PC-9 (cell line): ENCODE results near the gene SUPT3H. TPM values are rescaled to one million over a fixed set of nuclear protein-coding genes. Genes with fewer than 3 reads are reported as not detected.

Source experiments
- BruUV-seq: library from RNA; stranded (reverse); fragments of 400-500 nt; replicated peaks from 2 replicates; lab custom pipeline; 2021; lab: Mats Ljungman, UMichigan
- CTCF ChIA-PET: fragments of 300-600 bp; sonication (Branson Sonifier 250); formaldehyde crosslinking; loops from one replicate; lab custom pipeline; 2022; ENCODE audit warnings: antibody characterized with exemption; lab: Charles Lee
- POLR2A ChIA-PET: fragments of 300-600 bp; sonication (Branson Sonifier 250); formaldehyde crosslinking; loops from one replicate; lab custom pipeline; 2022; ENCODE audit warnings: antibody characterized with exemption; ENCODE audit not compliant: unreplicated experiment; lab: Charles Lee
- DNase-seq, 2 experiments: peaks; one replicate each; pipeline versions ENCODE4 v3.0.0 to v3.0.0-alpha.2; 2015 to 2022; ENCODE audit warnings: mixed read lengths in 1 of 2
- H2AFZ ChIP-seq: fragments of 200-600 bp; sonication (generic); 2 replicates; pipeline ENCODE4 v1.8.1; 2017; ENCODE audit warnings: antibody characterized with exemption
- H3F3A ChIP-seq: fragments of 200-600 bp; sonication (generic); 2 replicates; pipeline ENCODE4 v1.8.1; 2017; ENCODE audit warnings: antibody characterized with exemption, mild to moderate bottlenecking, low read depth; ENCODE audit not compliant: insufficient read depth
- H3K27ac ChIP-seq: fragments of 200-600 bp; sonication (generic); 2 replicates; pipeline ENCODE4 v1.6.1; 2016; ENCODE audit warnings: mixed run types
- H3K27me3 ChIP-seq: fragments of 200-600 bp; sonication (generic); 2 replicates; pipeline ENCODE4 v1.6.1; 2016; ENCODE audit warnings: low read depth, mixed run types; ENCODE audit not compliant: insufficient read depth
- H3K36me3 ChIP-seq: fragments of 200-600 bp; sonication (generic); 2 replicates; pipeline ENCODE4 v1.6.1; 2016; ENCODE audit warnings: low read depth, mixed run types
- H3K4me1 ChIP-seq: fragments of 200-600 bp; sonication (generic); replicated peaks from 2 replicates; pipeline ENCODE4 v1.6.1; 2016; ENCODE audit warnings: mixed run types; ENCODE audit not compliant: insufficient read depth
- H3K4me2 ChIP-seq: fragments of 200-600 bp; sonication (generic); 2 replicates; pipeline ENCODE4 v1.6.1; 2017; ENCODE audit warnings: mixed run types
- H3K4me3 ChIP-seq: fragments of 200-600 bp; sonication (generic); 2 replicates; pipeline ENCODE4 v1.6.1; 2016; ENCODE audit warnings: mixed run types
- H3K79me2 ChIP-seq: fragments of 200-600 bp; sonication (generic); 2 replicates; pipeline ENCODE4 v1.6.1; 2017; ENCODE audit warnings: low read depth, mixed run types
- H3K9me2 ChIP-seq: fragments of 200-600 bp; sonication (generic); 2 replicates; pipeline ENCODE4 v1.8.1; 2017; ENCODE audit warnings: mild to moderate bottlenecking; ENCODE audit not compliant: insufficient read depth
- H3K9me3 ChIP-seq: fragments of 200-600 bp; sonication (generic); 2 replicates; pipeline ENCODE4 v1.8.1; 2016; ENCODE audit warnings: low read depth; ENCODE audit not compliant: insufficient read depth
- H4K20me1 ChIP-seq: fragments of 200-600 bp; sonication (generic); 2 replicates; pipeline ENCODE4 v1.8.1; 2017; ENCODE audit not compliant: insufficient read depth
- CTCF ChIP-seq: fragments of 200-600 bp; sonication (generic); conservative IDR thresholded peaks from 2 replicates; pipeline ENCODE4 v1.6.1; 2017; ENCODE audit warnings: mixed run types, antibody characterized with exemption, mild to moderate bottlenecking, moderate library complexity
- EZH2 ChIP-seq: fragments of 200-600 bp; sonication (generic); IDR thresholded peaks from 2 replicates; pipeline ENCODE4 v1.8.0; 2017; ENCODE audit warnings: antibody characterized with exemption, low read depth
- intact Hi-C: fragments of 100-400 bp; cut with micrococcal nuclease; formaldehyde crosslinking; loops from one replicate; pipeline ENCODE4 v1.10.0; 2022; ENCODE audit not compliant: unreplicated experiment
- total RNA-seq: library from RNA; stranded (reverse); gene quantifications from 2 replicates; pipeline ENCODE4 v1.2.3, GENCODE V29; 2021

The SUPT3H gene
- total RNA-seq, 1 experiment from 2014 or later: 9.2 TPM

DNA sequence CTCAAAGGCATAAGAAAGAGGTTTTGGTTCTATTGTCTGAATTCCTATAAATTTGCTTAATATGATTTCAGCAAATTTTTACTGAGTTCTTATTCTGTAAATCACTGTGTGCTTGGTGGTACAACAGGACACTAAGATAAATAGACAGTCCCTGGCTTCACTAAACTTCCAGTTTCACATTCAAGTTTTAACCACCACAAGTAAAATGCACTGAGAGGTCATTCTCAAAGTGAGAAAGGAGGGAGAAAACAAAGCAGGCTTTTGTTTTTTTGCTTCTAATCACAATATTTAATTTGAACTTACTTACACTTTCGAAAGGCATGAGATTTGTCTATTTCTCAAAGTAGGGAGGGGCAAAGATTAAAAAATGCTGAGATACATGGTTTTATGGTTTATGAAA, 544.5 kb downstream of the SUPT3H start:
- DNase-seq: no peak
- Histone ChIP-seq H2AFZ (no peak overlapping the region), H4K20me1 (no peaks in the 10 kb centered on the region), H3F3A (no peaks in the 10 kb centered on the region), H3K27ac (no peak overlapping the region), H3K79me2 (no peaks in the 10 kb centered on the region), H3K4me3 (no peak overlapping the region), H3K9me2 (no peaks in the 10 kb centered on the region), H3K27me3 (no peaks in the 10 kb centered on the region), H3K4me1 (no peaks in the 10 kb centered on the region), H3K36me3 (no peaks in the 10 kb centered on the region), H3K9me3 (no peaks in the 10 kb centered on the region), H3K4me2 (no peak overlapping the region)
- ChIA-PET POLR2A (no interaction called here), CTCF (no interaction called here)
- no TSS peak for BruUV-seq
- no peak for TF ChIP-seq EZH2
- intact Hi-C loops: no loop called here

DNA sequence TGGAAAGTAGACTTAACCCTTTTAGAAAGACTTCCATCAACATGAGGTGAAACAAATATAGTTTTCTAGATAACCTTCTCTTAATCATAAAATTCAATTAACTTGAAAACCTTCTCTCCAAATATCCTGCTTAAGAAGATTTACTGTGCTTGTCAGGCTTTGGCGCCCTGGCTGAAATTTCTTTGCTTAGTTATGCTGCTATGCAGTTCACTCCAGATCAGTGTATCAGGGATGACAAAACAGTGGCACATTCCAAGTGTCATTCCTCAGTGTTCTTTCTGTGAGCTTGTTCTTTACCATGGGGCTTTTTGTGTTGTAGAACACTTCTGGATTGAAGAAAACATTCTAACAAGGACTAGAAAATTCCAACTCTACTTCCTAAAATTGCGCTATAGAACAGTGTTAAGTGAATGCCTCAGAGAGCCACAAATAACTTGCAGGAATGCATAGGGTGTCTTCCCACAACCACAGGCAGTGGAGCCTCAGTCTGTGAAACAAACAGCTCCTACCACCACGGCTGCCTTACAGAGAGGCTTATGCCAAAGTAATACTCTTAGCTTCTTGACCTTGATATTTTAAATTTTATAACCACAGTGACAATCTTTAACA, 546.6 kb downstream of the SUPT3H start:
- Histone ChIP-seq H3K4me3 (no peak overlapping the region), H3K36me3 (no peaks in the 10 kb centered on the region), H3K4me2 (no peak overlapping the region), H3K79me2 (no peaks in the 10 kb centered on the region), H4K20me1 (no peaks in the 10 kb centered on the region), H3K27ac (no peak overlapping the region), H2AFZ (no peak overlapping the region), H3K9me2 (no peaks in the 10 kb centered on the region), H3F3A (no peaks in the 10 kb centered on the region), H3K9me3 (no peaks in the 10 kb centered on the region), H3K4me1 (no peaks in the 10 kb centered on the region), H3K27me3 (no peaks in the 10 kb centered on the region)
- intact Hi-C loops: no loop called here
- ChIA-PET POLR2A (no interaction called here), CTCF (no interaction called here)
- TF ChIP-seq EZH2 (no peak), CTCF (no peak)
- DNase-seq: no peak
- BruUV-seq: no TSS peak

- POLR2A ChIA-PET: no interaction called here
- BruUV-seq: no TSS peak
Observed at GRCh38 chr6:44829836-44830235, 547.9 kb downstream of the SUPT3H start.

More at GRCh38 chr6:44829836-44830235, 547.9 kb downstream of the SUPT3H start:
- no peak for DNase-seq
- Histone ChIP-seq H3K4me2 (no peak overlapping the region), H4K20me1 (no peaks in the 10 kb centered on the region), H3K27ac (no peak overlapping the region), H3K4me1 (no peaks in the 10 kb centered on the region), H3K79me2 (no peaks in the 10 kb centered on the region), H3K27me3 (no peaks in the 10 kb centered on the region), H2AFZ (no peak overlapping the region), H3K9me2 (no peaks in the 10 kb centered on the region), H3K9me3 (no peaks in the 10 kb centered on the region), H3K4me3 (no peak overlapping the region), H3F3A (no peaks in the 10 kb centered on the region), H3K36me3 (no peaks in the 10 kb centered on the region)
- TF ChIP-seq EZH2 (no peak), CTCF (no peak)
- CTCF ChIA-PET: no interaction called here
- intact Hi-C loops: no loop called here
